Measurements from ENCODE around the gene CSNK1A1. TPM values are rescaled to one million over a fixed set of nuclear protein-coding genes. Genes with fewer than 3 reads are reported as not detected.
"Not testable (repeated sequence)": the region's sequence is repeated elsewhere in the genome, so short reads cannot be mapped to it uniquely, and the experiment has no call there.

CSNK1A1 gene
- total RNA-seq, 8 experiments from 2014 or later: 196 to 391 (median 279) TPM

DNA sequence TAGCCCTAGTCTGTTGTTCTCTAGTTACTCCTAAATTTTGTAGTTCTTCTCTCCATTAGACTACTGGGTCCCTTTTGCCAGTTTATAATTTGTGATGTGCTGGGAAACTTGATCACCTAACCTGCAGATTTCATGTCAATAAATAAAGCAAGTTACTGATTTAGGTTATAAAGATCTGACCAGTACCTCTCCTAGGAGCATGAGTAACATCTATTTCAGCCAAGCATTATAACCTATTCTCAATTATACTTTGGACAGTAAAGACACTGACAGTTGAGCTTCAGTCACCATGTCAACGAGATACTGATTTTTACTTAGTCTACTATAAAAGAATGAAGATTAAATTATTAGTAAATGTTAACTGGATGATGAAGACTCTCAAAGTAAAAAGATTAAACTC is 36.7 kb downstream of the CSNK1A1 start:
- in situ Hi-C loops (cut with MboI; ENCODE audit: low pct_unique_long_range_greater_than_20kb in 2 of 9, low sequenced_read_pairs in 9 of 9, unreplicated experiment in 9 of 9): no loop called here
- H3K4me1 ChIP-seq (replicated peaks in 1 of 2): peaks cover 15 to 21% of the 10 kb centered on the region in 2 donors
- no peak overlapping the region for H3K4me3 ChIP-seq
- ATAC-seq (replicated peaks in 6 of 8): no peak
- H3K27ac ChIP-seq: no peak overlapping the region
- WGBS, 10 experiments: 0 to 100% (median 86%) methylated on average over 1 of the region's 1 CpG; no CpG with 5 or more reads in 1 of the 10 experiments

DNA sequence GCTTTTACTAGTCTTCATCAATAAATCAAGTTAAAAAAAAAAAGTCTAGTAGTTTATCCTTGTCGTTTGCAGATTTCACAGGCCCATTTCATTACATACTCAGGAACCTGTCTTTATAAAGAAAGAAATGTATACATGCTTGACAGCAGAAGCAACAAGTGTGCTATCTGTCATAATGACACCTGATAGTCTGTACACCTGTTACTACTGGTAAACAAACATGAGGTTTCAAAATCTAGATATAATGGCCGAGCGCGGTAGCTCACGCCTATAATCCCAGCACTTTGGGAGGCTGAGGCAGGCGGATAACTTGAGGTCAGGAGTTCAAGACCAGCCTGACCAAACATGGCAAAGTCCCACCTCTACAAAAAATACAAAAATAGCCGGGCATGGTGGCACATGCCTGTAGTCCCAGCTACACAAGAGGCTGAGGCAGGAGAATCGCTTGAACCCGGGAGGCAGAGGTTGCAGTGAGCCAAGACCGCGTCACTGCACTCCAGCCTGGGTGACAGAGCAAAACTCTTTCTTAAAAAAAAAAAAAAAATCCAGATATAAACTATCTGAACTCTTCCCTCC is 37.8 kb downstream of the CSNK1A1 start:
- 60 to 100% (median 100%) methylated on average over 1 to 9 of the region's 11 CpGs; no CpG with 5 or more reads in 1 of the 10 experiments for WGBS, 10 experiments
- H3K27ac ChIP-seq; ATAC-seq (replicated peaks in 6 of 8); H3K4me3 ChIP-seq; in situ Hi-C loops (cut with MboI; ENCODE audit: low pct_unique_long_range_greater_than_20kb in 2 of 9, low sequenced_read_pairs in 9 of 9, unreplicated experiment in 9 of 9): not testable (repeated sequence)
- H3K4me1 ChIP-seq (replicated peaks in 1 of 2): peaks cover 11 to 12% of the 10 kb centered on the region in 2 donors

DNA sequence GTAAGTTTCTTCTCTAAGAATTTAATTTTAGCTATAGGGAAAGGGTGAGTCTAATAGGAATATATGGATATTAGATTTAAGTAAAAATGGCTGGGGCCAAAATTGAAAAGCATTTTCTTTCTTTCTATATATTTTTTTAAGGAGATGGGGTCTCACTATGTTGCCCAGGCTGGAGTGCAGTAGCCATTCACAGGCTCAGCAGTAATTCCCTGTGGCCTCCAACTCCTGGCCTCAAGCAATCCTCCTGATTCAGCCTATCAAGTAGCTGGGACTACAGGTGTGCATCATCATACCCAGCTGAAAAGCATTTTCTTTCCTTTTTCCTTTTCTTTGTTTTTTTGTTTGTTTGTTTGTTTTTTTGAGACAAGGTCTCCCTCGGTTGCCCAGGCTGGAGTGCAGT is 41.1 kb downstream of the CSNK1A1 start:
- Histone ChIP-seq H3K4me1 (replicated peaks in 1 of 2) (peaks cover 0 to 4% of the 10 kb centered on the region in 2 donors), H3K4me3 (no peak overlapping the region), H3K27ac (no peak overlapping the region)
- WGBS, 10 experiments: 14 to 100% (median 100%) methylated on average over 1 of the region's 1 CpG; no CpG with 5 or more reads in 3 of the 10 experiments
- in situ Hi-C loops (cut with MboI; ENCODE audit: low pct_unique_long_range_greater_than_20kb in 2 of 9, low sequenced_read_pairs in 9 of 9, unreplicated experiment in 9 of 9): no loop called here
- no peak for ATAC-seq (replicated peaks in 6 of 8)

DNA sequence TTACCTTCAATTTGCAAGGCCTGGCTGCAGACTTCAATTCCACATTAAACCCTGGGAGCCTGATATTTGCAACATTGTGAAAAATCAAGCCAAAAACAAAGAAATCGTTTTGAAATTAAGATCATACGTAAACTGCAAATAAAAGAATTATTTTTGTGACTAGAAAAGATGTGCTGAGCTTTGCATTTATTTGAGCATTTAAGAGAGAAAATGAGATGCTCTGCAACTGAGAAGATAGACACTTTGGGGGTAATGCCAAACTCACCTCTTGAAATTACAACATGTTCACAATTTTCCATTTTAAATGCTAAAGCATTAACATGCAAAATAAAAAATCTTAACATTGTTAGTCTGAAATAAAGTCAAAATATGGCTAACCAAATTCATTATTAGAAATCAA is 46.6 kb downstream of the CSNK1A1 start:
- no peak for ATAC-seq (replicated peaks in 6 of 8)
- WGBS, 10 experiments: 14 to 94% (median 78%) methylated on average over 2 of the region's 2 CpGs; no CpG with 5 or more reads in 2 of the 10 experiments
- Histone ChIP-seq H3K4me3 (no peak overlapping the region), H3K27ac (no peak overlapping the region), H3K4me1 (replicated peaks in 1 of 2) (no peaks in the 10 kb centered on the region)
- in situ Hi-C loops (cut with MboI; ENCODE audit: low pct_unique_long_range_greater_than_20kb in 2 of 9, low sequenced_read_pairs in 9 of 9, unreplicated experiment in 9 of 9): no loop called here

DNA sequence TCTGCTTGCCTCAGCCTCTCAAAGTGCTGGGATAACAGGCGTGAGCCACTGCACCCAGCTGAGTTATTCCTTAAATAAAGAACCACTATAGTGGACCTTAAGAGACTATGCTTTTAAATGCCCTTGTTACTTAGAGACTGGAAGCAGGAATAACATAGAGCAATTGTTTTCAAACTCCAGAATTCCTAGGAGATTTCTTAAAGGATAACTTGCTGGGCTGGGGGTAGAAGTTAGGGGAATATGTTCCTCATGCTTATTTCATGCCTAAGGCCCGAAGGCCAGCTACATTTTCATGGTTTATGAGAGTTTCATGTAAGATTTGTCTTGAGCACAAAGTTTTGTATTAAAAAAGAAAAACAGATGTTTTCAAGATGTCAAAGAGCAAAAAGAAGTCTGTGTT is 48.2 kb downstream of the CSNK1A1 start:
- no peak for ATAC-seq (replicated peaks in 6 of 8)
- H3K4me1 ChIP-seq (replicated peaks in 1 of 2): no peaks in the 10 kb centered on the region
- no peak overlapping the region for H3K4me3 ChIP-seq
- 0 to 100% (median 70%) methylated on average over 1 to 2 of the region's 2 CpGs; no CpG with 5 or more reads in 4 of the 10 experiments for WGBS, 10 experiments
- in situ Hi-C loops (cut with MboI; ENCODE audit: low pct_unique_long_range_greater_than_20kb in 2 of 9, low sequenced_read_pairs in 9 of 9, unreplicated experiment in 9 of 9): no loop called here
- H3K27ac ChIP-seq: no peak overlapping the region

DNA sequence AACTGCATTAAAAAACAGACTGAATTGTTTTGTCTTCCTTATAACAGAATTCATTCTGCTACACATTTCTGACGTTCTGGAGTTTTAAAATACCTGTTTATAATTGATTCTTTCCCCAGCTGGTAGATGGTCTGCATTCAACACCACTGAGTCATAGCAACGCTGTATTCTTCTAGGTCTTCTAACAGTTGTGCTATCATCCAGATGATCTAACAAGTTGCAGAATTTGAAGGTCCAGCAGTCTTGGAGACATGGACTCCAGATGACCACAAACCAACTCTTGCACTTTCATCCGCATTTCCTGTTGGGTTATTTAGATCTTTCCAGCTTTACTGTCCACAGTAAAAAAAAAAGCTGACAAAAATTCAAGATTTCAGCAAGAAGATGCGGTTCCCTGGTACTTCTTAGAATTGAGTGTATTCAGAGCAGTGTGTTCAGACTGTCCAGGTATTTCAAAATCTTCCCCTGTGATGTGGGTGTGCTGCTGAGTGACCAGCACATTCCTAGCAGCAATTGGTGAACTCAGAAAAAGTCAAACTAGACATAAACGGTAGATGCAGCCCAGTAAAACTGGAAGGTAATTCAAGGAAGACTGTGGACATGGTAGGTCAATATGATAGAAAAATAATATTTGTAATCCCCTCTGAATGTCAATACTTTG is 50.2 kb downstream of the CSNK1A1 start:
- Histone ChIP-seq H3K4me1 (replicated peaks in 1 of 2) (no peaks in the 10 kb centered on the region), H3K4me3 (no peak overlapping the region), H3K27ac (no peak overlapping the region)
- in situ Hi-C loops (cut with MboI; ENCODE audit: low pct_unique_long_range_greater_than_20kb in 2 of 9, low sequenced_read_pairs in 9 of 9, unreplicated experiment in 9 of 9): no loop called here
- ATAC-seq (replicated peaks in 6 of 8): peak in 2 of 8 experiments; percentile 48 to 61
- 19 to 96% (median 84%) methylated on average over 1 to 5 of the region's 5 CpGs for WGBS, 10 experiments

DNA sequence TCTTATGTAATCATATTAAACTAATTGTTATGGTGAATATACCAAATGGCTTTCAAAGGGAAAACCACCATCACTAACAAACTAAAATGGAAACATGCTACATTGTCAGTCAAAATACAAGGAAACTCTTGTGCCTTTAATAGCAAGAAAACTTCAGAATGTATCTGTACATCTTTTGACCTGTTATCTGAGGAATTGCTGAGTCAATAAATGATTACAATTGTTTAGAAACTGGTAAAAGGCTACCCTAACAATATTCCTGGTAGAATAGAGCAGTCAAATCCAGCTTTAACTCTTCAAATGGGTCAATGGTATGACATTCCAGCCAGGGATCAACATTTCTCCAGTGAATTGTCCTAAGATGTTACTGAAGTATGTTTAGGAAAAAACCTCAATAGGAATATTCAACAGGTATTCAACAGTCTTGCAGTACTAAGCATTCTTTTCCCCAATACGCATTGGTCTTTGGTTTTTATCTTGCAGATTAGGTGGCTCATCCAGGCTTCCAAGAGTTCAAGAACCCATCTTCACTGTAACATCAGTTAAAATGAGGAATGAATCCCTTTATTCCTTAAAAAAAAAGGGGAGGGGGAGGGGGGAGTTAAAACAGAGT is 52.4 kb downstream of the CSNK1A1 start:
- Histone ChIP-seq H3K4me1 (replicated peaks in 1 of 2) (no peaks in the 10 kb centered on the region), H3K4me3 (no peak overlapping the region), H3K27ac (no peak overlapping the region)
- ATAC-seq (replicated peaks in 6 of 8): no peak
- 78 to 100% (median 94%) methylated on average over 1 of the region's 1 CpG; no CpG with 5 or more reads in 2 of the 10 experiments for WGBS, 10 experiments
- in situ Hi-C loops (cut with MboI; ENCODE audit: low pct_unique_long_range_greater_than_20kb in 2 of 9, low sequenced_read_pairs in 9 of 9, unreplicated experiment in 9 of 9): no loop called here

DNA sequence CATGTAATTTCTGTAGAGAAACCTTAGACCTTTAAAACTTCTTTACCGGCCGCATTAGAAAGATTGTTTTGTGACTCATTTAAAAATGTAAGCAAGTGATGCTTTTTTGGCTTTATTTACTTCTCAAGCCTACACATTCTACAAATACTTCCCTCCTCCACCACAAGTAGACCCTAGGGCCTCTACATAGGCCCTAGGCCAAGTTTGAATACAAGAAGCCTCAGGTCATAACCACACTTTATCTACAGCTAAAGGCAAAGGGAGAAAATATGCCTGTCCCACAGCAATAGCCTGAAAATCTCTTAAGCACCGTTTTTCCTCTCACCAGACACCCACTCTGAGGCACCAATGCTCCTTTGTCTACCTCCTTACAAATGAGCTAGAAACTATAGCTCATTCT is 53.9 kb downstream of the CSNK1A1 start:
- H3K27ac ChIP-seq: no peak overlapping the region

DNA sequence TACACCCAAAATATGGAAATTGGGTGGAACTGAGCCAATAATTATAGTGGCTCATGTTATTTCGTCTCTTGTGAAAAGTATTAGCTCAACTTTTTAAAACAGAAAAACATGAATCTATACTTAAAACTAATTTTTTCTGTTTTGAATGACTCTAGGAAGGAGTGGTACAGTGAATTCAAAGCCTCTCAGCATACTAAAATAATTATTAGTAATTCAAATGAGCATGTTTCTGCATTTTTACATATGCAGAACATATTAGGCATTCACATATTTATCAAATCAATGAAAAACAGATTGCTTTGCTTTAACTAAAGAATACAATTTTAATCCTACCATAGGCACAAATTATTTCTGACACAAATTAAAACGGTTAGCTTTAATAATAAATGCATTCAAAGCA is 54.3 kb downstream of the CSNK1A1 start:
- H3K27ac ChIP-seq: no peak overlapping the region
- in situ Hi-C loops (cut with MboI; ENCODE audit: low pct_unique_long_range_greater_than_20kb in 2 of 9, low sequenced_read_pairs in 9 of 9, unreplicated experiment in 9 of 9): no loop called here

More for the DNA sequence above, 53.9 kb downstream of the CSNK1A1 start:
- H3K4me1 ChIP-seq (replicated peaks in 1 of 2): no peaks in the 10 kb centered on the region
- in situ Hi-C loops (cut with MboI; ENCODE audit: low pct_unique_long_range_greater_than_20kb in 2 of 9, low sequenced_read_pairs in 9 of 9, unreplicated experiment in 9 of 9): no loop called here
- H3K4me3 ChIP-seq: no peak overlapping the region
- WGBS, 10 experiments: 0 to 100% (median 78%) methylated on average over 2 to 3 of the region's 3 CpGs
- peak in 3 of 8 experiments; percentile 64 to 91 (median 66) for ATAC-seq (replicated peaks in 6 of 8)

DNA sequence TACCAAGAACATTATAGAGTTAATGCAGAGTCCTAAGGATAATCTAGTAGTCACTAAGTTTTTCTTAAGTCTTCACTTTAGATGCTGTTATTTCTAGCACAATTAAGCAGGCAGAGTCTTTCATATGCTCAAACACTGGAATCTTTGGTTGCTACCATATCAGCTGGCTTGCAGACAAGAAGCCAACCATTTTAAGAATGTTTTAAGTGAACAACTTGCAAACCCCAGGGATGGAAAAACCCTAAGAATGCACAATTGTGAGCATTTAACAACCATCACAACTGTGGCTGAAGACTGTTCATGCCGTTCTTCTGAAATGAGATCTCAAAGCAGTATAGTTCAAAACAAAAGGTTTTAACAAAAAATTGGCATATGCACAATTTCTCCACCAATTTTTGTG is 55.1 kb downstream of the CSNK1A1 start:
- WGBS, 10 experiments: 0 to 100% (median 67%) methylated on average over 1 of the region's 1 CpG; no CpG with 5 or more reads in 3 of the 10 experiments
- in situ Hi-C loops (cut with MboI; ENCODE audit: low pct_unique_long_range_greater_than_20kb in 2 of 9, low sequenced_read_pairs in 9 of 9, unreplicated experiment in 9 of 9): no loop called here
- no peaks in the 10 kb centered on the region for H3K4me1 ChIP-seq (replicated peaks in 1 of 2)
- ATAC-seq (replicated peaks in 6 of 8): no peak
- no peak overlapping the region for H3K27ac ChIP-seq
- H3K4me3 ChIP-seq: no peak overlapping the region

More for the DNA sequence above, 54.3 kb downstream of the CSNK1A1 start:
- peak in 3 of 8 experiments; percentile 50 to 58 (median 52) for ATAC-seq (replicated peaks in 6 of 8)
- H3K4me3 ChIP-seq: no peak overlapping the region
- 0 to 100% (median 80%) methylated on average over 2 of the region's 2 CpGs for WGBS, 10 experiments
- H3K4me1 ChIP-seq (replicated peaks in 1 of 2): no peaks in the 10 kb centered on the region

DNA sequence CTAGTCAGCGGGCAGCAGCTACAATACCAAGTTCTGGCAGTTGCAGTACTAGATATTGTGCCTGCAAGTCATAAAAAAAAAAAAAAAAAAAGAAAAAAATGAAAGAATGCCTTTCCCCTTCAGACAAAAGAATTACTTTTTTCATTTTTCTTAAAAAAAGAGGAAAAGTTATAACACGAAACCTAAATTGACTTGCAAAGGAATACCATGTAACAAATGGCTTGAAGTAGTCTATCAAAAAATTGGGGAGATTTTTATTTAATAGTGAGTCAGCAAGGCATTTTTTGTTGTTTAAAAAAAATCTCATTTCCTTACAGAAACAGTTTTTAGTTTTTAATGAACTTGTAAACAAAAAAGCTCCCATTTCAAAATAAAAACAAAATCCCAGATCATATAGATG is 55.6 kb downstream of the CSNK1A1 start:
- Histone ChIP-seq H3K27ac (no peak overlapping the region), H3K4me1 (replicated peaks in 1 of 2) (no peaks in the 10 kb centered on the region), H3K4me3 (no peak overlapping the region)
- ATAC-seq (replicated peaks in 6 of 8): no peak
- WGBS, 10 experiments: 17 to 100% (median 85%) methylated on average over 1 to 2 of the region's 2 CpGs; no CpG with 5 or more reads in 1 of the 10 experiments
- in situ Hi-C loops (cut with MboI; ENCODE audit: low pct_unique_long_range_greater_than_20kb in 2 of 9, low sequenced_read_pairs in 9 of 9, unreplicated experiment in 9 of 9): no loop called here

DNA sequence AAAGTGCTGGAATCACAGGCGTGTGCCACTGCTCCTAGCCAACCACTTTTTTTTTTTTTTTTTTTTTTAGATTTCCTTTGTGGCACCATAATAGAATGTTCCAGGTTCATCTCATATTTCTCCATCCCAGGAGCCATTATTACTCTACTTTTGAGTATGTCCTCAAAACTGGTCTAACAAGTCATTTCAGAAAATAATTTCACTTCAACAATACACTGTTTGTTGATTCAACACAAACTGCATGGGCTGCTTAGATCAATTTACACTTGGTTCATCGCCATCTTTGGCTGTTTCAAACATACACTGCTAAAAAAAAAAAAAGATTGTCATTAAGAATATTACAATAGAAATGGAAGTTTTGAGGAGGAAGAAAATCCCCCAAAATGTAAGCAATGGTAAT is 57.9 kb downstream of the CSNK1A1 start:
- Histone ChIP-seq H3K4me3 (no peak overlapping the region), H3K4me1 (replicated peaks in 1 of 2) (no peaks in the 10 kb centered on the region), H3K27ac (no peak overlapping the region)
- no peak for ATAC-seq (replicated peaks in 6 of 8)
- in situ Hi-C loops (cut with MboI; ENCODE audit: low pct_unique_long_range_greater_than_20kb in 2 of 9, low sequenced_read_pairs in 9 of 9, unreplicated experiment in 9 of 9): no loop called here
- 83 to 100% (median 94%) methylated on average over 1 to 2 of the region's 2 CpGs for WGBS, 10 experiments

DNA sequence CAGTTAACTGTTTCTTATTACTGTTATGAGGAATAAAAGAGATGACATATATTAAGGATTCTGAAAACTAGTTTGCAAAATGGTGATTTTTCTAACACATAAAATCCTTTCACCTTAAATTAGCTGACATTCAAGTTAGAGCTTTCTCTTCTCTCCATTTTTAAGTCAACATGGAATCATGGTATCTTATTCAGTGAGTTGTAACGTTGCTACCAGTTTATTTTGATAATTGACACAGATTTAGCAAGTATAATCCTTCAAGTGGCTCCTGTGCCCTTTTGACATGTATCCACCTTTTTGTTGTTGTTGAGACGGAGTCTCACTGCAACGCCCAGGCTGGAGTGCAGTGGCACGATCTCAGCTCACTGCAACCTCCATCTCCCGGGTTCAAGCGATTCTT is 58.5 kb downstream of the CSNK1A1 start:
- WGBS, 10 experiments: 67 to 100% (median 94%) methylated on average over 1 to 5 of the region's 6 CpGs
- no peak for ATAC-seq (replicated peaks in 6 of 8)
- H3K27ac ChIP-seq: no peak overlapping the region
- no peaks in the 10 kb centered on the region for H3K4me1 ChIP-seq (replicated peaks in 1 of 2)
- in situ Hi-C loops (cut with MboI; ENCODE audit: low pct_unique_long_range_greater_than_20kb in 2 of 9, low sequenced_read_pairs in 9 of 9, unreplicated experiment in 9 of 9): no loop called here
- H3K4me3 ChIP-seq: no peak overlapping the region
